MM.1S (cell line): ENCODE data around the gene ZNF469.

Experiments
- DNase-seq: peaks from one replicate; pipeline ENCODE4 v3.0.0-alpha.2; 2015
- H2AFZ ChIP-seq: fragments of 300-600 bp; sonication (generic); 2 replicates; pipeline ENCODE4 v1.6.0; 2016; ENCODE audit warnings: antibody characterized with exemption, low read length
- H3F3A ChIP-seq: fragments of 300-600 bp; sonication (generic); 2 replicates; pipeline ENCODE4 v1.6.1; 2016; ENCODE audit warnings: mild to moderate bottlenecking, antibody characterized with exemption, low read length, moderate library complexity, mixed read lengths; ENCODE audit not compliant: insufficient read depth
- H3K27ac ChIP-seq: fragments of 300-600 bp; sonication (generic); 2 replicates; pipeline ENCODE4 v1.5.1; 2016; ENCODE audit warnings: mild to moderate bottlenecking, low read length
- H3K27me3 ChIP-seq: fragments of 300-600 bp; sonication (generic); replicated peaks from 2 replicates; pipeline ENCODE4 v1.6.0; 2016; ENCODE audit warnings: low read length; ENCODE audit not compliant: insufficient read depth
- H3K36me3 ChIP-seq: fragments of 300-600 bp; sonication (generic); replicated peaks from 2 replicates; pipeline ENCODE4 v1.6.1; 2016; ENCODE audit warnings: mild to moderate bottlenecking, low read length, mixed read lengths; ENCODE audit not compliant: insufficient read depth
- H3K4me1 ChIP-seq: fragments of 300-600 bp; sonication (generic); 2 replicates; pipeline ENCODE4 v1.6.1; 2016; ENCODE audit warnings: low read length, mixed read lengths
- H3K4me2 ChIP-seq: fragments of 300-600 bp; sonication (generic); 2 replicates; pipeline ENCODE4 v1.6.0; 2016; ENCODE audit warnings: low read depth, low read length
- H3K4me3 ChIP-seq: fragments of 300-600 bp; sonication (generic); 2 replicates; pipeline ENCODE4 v1.5.1; 2016; ENCODE audit warnings: low read length, mixed read lengths
- H3K79me2 ChIP-seq: fragments of 300-600 bp; sonication (generic); 2 replicates; pipeline ENCODE4 v1.6.1; 2016; ENCODE audit warnings: mixed run types, low read length, mixed read lengths
- H3K9ac ChIP-seq: fragments of 300-600 bp; sonication (generic); 2 replicates; pipeline ENCODE4 v1.6.1; 2016; ENCODE audit warnings: low read length, mixed read lengths
- H3K9me2 ChIP-seq: fragments of 300-600 bp; sonication (generic); replicated peaks from 2 replicates; pipeline ENCODE4 v1.6.1; 2016; ENCODE audit warnings: mild to moderate bottlenecking, low read length, mixed read lengths; ENCODE audit not compliant: insufficient read depth
- H3K9me3 ChIP-seq: fragments of 300-600 bp; sonication (generic); replicated peaks from 2 replicates; pipeline ENCODE4 v1.6.1; 2016; ENCODE audit warnings: mild to moderate bottlenecking, low read length, mixed read lengths; ENCODE audit not compliant: insufficient read depth
- H4K20me1 ChIP-seq: fragments of 300-600 bp; sonication (generic); 2 replicates; pipeline ENCODE4 v1.6.1; 2016; ENCODE audit warnings: mild to moderate bottlenecking, low read length, moderate library complexity, mixed read lengths; ENCODE audit not compliant: insufficient read depth
- CTCF ChIP-seq: fragments of 300-600 bp; sonication (generic); IDR thresholded peaks from 2 replicates; pipeline ENCODE4 v1.5.1; 2016; ENCODE audit warnings: antibody characterized with exemption, low read length, mixed read lengths
- EZH2 ChIP-seq: fragments of 300-600 bp; sonication (generic); optimal IDR thresholded peaks from 2 replicates; pipeline ENCODE3; 2017; ENCODE audit warnings: low read depth, mild to moderate bottlenecking, antibody characterized with exemption, low read length, mixed read lengths
- EZH2phosphoT487 ChIP-seq: fragments of 300-600 bp; sonication (generic); IDR thresholded peaks from 2 replicates; pipeline ENCODE4 v1.6.1; 2018; ENCODE audit warnings: antibody characterized with exemption, low read length

The ZNF469 gene

GRCh38 chr16:88372522-88372921 is 10.2 kb upstream of the ZNF469 start:
- Histone ChIP-seq H4K20me1 (no peaks in the 10 kb centered on the region), H3K79me2 (no peaks in the 10 kb centered on the region), H2AFZ (no peak overlapping the region), H3K36me3 (no peaks in the 10 kb centered on the region), H3K27ac (no peak overlapping the region), H3K4me2 (no peak overlapping the region), H3K4me3 (no peak overlapping the region), H3K9me2 (no peaks in the 10 kb centered on the region), H3K9me3 (no peaks in the 10 kb centered on the region), H3K27me3 (peaks cover 31% of the 10 kb centered on the region), H3F3A (no peaks in the 10 kb centered on the region), H3K9ac (no peak overlapping the region), H3K4me1 (no peaks in the 10 kb centered on the region)
- no peak for TF ChIP-seq EZH2
- TF ChIP-seq CTCF: no peak
- TF ChIP-seq EZH2phosphoT487: no peak
- no peak for DNase-seq

- no peaks in the 10 kb centered on the region for H3F3A ChIP-seq
Observed at GRCh38 chr16:88373211-88373610, 9.5 kb upstream of the ZNF469 start.

GRCh38 chr16:88373927-88374492 is 8.7 kb upstream of the ZNF469 start:
- Histone ChIP-seq H3K4me3 (no peak overlapping the region), H4K20me1 (no peaks in the 10 kb centered on the region), H3K27ac (no peak overlapping the region), H3K4me1 (no peaks in the 10 kb centered on the region), H2AFZ (no peak overlapping the region), H3F3A (no peaks in the 10 kb centered on the region), H3K9ac (no peak overlapping the region), H3K9me3 (no peaks in the 10 kb centered on the region), H3K36me3 (no peaks in the 10 kb centered on the region), H3K9me2 (no peaks in the 10 kb centered on the region), H3K4me2 (no peak overlapping the region), H3K27me3 (peaks cover 43% of the 10 kb centered on the region), H3K79me2 (no peaks in the 10 kb centered on the region)
- no peak for DNase-seq
- TF ChIP-seq CTCF (no peak), EZH2phosphoT487 (no peak)

More at GRCh38 chr16:88373211-88373610, 9.5 kb upstream of the ZNF469 start:
- Histone ChIP-seq H3K4me1 (no peaks in the 10 kb centered on the region), H2AFZ (no peak overlapping the region), H3K9ac (no peak overlapping the region), H3K27me3 (peaks cover 35% of the 10 kb centered on the region), H3K9me3 (no peaks in the 10 kb centered on the region), H3K36me3 (no peaks in the 10 kb centered on the region), H3K27ac (no peak overlapping the region), H3K79me2 (no peaks in the 10 kb centered on the region), H3K9me2 (no peaks in the 10 kb centered on the region), H4K20me1 (no peaks in the 10 kb centered on the region), H3K4me3 (no peak overlapping the region), H3K4me2 (no peak overlapping the region)
- DNase-seq: no peak
- TF ChIP-seq EZH2phosphoT487 (no peak), CTCF (no peak), EZH2 (no peak)
